MM.1S (cell line): Measurements from ENCODE around the gene BRICD5.

ENCODE experiments used
- DNase-seq: peaks from one replicate; pipeline ENCODE4 v3.0.0-alpha.2; 2015
- H2AFZ ChIP-seq: fragments of 300-600 bp; sonication (generic); 2 replicates; pipeline ENCODE4 v1.6.0; 2016; ENCODE audit warnings: antibody characterized with exemption, low read length
- H3F3A ChIP-seq: fragments of 300-600 bp; sonication (generic); 2 replicates; pipeline ENCODE4 v1.6.1; 2016; ENCODE audit warnings: mild to moderate bottlenecking, antibody characterized with exemption, low read length, moderate library complexity, mixed read lengths; ENCODE audit not compliant: insufficient read depth
- H3K27ac ChIP-seq: fragments of 300-600 bp; sonication (generic); 2 replicates; pipeline ENCODE4 v1.5.1; 2016; ENCODE audit warnings: mild to moderate bottlenecking, low read length
- H3K27me3 ChIP-seq: fragments of 300-600 bp; sonication (generic); replicated peaks from 2 replicates; pipeline ENCODE4 v1.6.0; 2016; ENCODE audit warnings: low read length; ENCODE audit not compliant: insufficient read depth
- H3K36me3 ChIP-seq: fragments of 300-600 bp; sonication (generic); replicated peaks from 2 replicates; pipeline ENCODE4 v1.6.1; 2016; ENCODE audit warnings: mild to moderate bottlenecking, low read length, mixed read lengths; ENCODE audit not compliant: insufficient read depth
- H3K4me1 ChIP-seq: fragments of 300-600 bp; sonication (generic); 2 replicates; pipeline ENCODE4 v1.6.1; 2016; ENCODE audit warnings: low read length, mixed read lengths
- H3K4me2 ChIP-seq: fragments of 300-600 bp; sonication (generic); 2 replicates; pipeline ENCODE4 v1.6.0; 2016; ENCODE audit warnings: low read depth, low read length
- H3K4me3 ChIP-seq: fragments of 300-600 bp; sonication (generic); 2 replicates; pipeline ENCODE4 v1.5.1; 2016; ENCODE audit warnings: low read length, mixed read lengths
- H3K79me2 ChIP-seq: fragments of 300-600 bp; sonication (generic); 2 replicates; pipeline ENCODE4 v1.6.1; 2016; ENCODE audit warnings: mixed run types, low read length, mixed read lengths
- H3K9ac ChIP-seq: fragments of 300-600 bp; sonication (generic); 2 replicates; pipeline ENCODE4 v1.6.1; 2016; ENCODE audit warnings: low read length, mixed read lengths
- H3K9me2 ChIP-seq: fragments of 300-600 bp; sonication (generic); replicated peaks from 2 replicates; pipeline ENCODE4 v1.6.1; 2016; ENCODE audit warnings: mild to moderate bottlenecking, low read length, mixed read lengths; ENCODE audit not compliant: insufficient read depth
- H3K9me3 ChIP-seq: fragments of 300-600 bp; sonication (generic); replicated peaks from 2 replicates; pipeline ENCODE4 v1.6.1; 2016; ENCODE audit warnings: mild to moderate bottlenecking, low read length, mixed read lengths; ENCODE audit not compliant: insufficient read depth
- H4K20me1 ChIP-seq: fragments of 300-600 bp; sonication (generic); 2 replicates; pipeline ENCODE4 v1.6.1; 2016; ENCODE audit warnings: mild to moderate bottlenecking, low read length, moderate library complexity, mixed read lengths; ENCODE audit not compliant: insufficient read depth
- CTCF ChIP-seq: fragments of 300-600 bp; sonication (generic); IDR thresholded peaks from 2 replicates; pipeline ENCODE4 v1.5.1; 2016; ENCODE audit warnings: antibody characterized with exemption, low read length, mixed read lengths
- EZH2 ChIP-seq: fragments of 300-600 bp; sonication (generic); optimal IDR thresholded peaks from 2 replicates; pipeline ENCODE3; 2017; ENCODE audit warnings: low read depth, mild to moderate bottlenecking, antibody characterized with exemption, low read length, mixed read lengths
- EZH2phosphoT487 ChIP-seq: fragments of 300-600 bp; sonication (generic); IDR thresholded peaks from 2 replicates; pipeline ENCODE4 v1.6.1; 2018; ENCODE audit warnings: antibody characterized with exemption, low read length

The BRICD5 gene

DNA sequence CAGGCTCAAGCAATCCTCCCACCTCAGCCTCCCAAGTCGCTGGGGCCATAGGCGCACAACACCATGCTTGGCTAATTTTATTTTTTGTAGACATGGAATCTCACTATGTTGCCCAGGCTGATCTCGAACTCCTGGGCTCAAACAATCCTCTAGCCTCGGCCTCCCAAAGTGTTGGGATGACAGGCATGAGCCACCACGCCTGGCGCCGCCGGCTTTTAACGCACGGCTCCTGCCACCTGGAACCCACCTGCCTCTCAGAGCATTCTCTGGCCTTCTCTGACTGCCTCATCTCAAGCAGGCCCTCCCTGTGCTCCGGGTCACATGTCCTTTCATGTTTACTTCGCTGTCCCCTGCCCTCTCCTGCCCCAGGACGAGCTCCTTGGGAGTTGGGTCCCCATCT is 24.6 kb downstream of the BRICD5 start:
- no peaks in the 10 kb centered on the region for H4K20me1 ChIP-seq
- peaks cover 56% of the 10 kb centered on the region for H3K27me3 ChIP-seq
- H3K4me3 ChIP-seq = no peak overlapping the region
- H3F3A ChIP-seq = no peaks in the 10 kb centered on the region
- no peak for TF ChIP-seq CTCF
- no peak for TF ChIP-seq EZH2phosphoT487
- no peak for TF ChIP-seq EZH2
- H3K9me3 ChIP-seq = no peaks in the 10 kb centered on the region
- H3K79me2 ChIP-seq = no peaks in the 10 kb centered on the region
- H3K9ac ChIP-seq = no peak overlapping the region
- H3K36me3 ChIP-seq = no peaks in the 10 kb centered on the region
- H3K9me2 ChIP-seq = no peaks in the 10 kb centered on the region
- H3K4me1 ChIP-seq = no peaks in the 10 kb centered on the region
- H3K4me2 ChIP-seq = no peak overlapping the region
- no peak overlapping the region for H2AFZ ChIP-seq
- no peak overlapping the region for H3K27ac ChIP-seq
- DNase-seq = no peak

DNA sequence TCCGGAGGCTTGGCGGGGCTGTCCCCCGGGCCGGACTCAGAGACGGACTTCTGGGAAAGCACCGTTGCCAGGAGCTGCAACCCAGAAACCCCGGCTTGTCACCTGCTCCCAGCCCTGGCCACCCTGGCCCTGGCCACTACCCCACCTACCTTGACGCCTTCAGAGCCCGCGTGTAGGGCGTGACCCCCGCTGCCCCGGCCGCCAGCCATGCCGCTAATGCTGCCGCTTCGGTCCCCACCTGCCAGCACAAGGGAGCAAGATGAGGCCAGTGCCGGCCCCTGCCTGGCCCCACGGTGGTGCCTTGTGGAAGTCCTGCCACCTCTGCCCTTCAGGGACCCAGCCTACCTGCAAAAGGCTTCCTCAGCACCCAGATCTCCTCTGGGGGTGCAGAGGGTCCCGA is 25.7 kb downstream of the BRICD5 start:
- no peaks in the 10 kb centered on the region for H3K4me1 ChIP-seq
- H3K36me3 ChIP-seq = no peaks in the 10 kb centered on the region
- no peak overlapping the region for H3K4me2 ChIP-seq
- H3K4me3 ChIP-seq = no peak overlapping the region
- no peak overlapping the region for H2AFZ ChIP-seq
- TF ChIP-seq EZH2phosphoT487 (no peak), CTCF (no peak), EZH2 (no peak)
- no peaks in the 10 kb centered on the region for H4K20me1 ChIP-seq
- no peak for DNase-seq
- H3F3A ChIP-seq = no peaks in the 10 kb centered on the region
- no peak overlapping the region for H3K9ac ChIP-seq
- H3K27ac ChIP-seq = no peak overlapping the region
- no peaks in the 10 kb centered on the region for H3K9me3 ChIP-seq
- peaks cover 46% of the 10 kb centered on the region for H3K27me3 ChIP-seq
- no peaks in the 10 kb centered on the region for H3K9me2 ChIP-seq
- H3K79me2 ChIP-seq = no peaks in the 10 kb centered on the region

- Histone ChIP-seq H3K79me2 (no peaks in the 10 kb centered on the region), H3K4me2 (no peak overlapping the region), H3K4me1 (no peaks in the 10 kb centered on the region), H3F3A (no peaks in the 10 kb centered on the region), H3K9me3 (no peaks in the 10 kb centered on the region), H3K36me3 (no peaks in the 10 kb centered on the region), H3K4me3 (no peak overlapping the region), H3K9ac (no peak overlapping the region), H3K27ac (no peak overlapping the region), H2AFZ (no peak overlapping the region), H3K27me3 (peaks cover 46% of the 10 kb centered on the region), H4K20me1 (no peaks in the 10 kb centered on the region), H3K9me2 (no peaks in the 10 kb centered on the region)
- no peak for DNase-seq
- no peak for TF ChIP-seq EZH2
- no peak for TF ChIP-seq CTCF
- no peak for TF ChIP-seq EZH2phosphoT487
Measured at GRCh38 chr16:2184346-2184745, 26.3 kb downstream of the BRICD5 start.
